H54 (cell line): ENCODE measurements around the gene GPR162.

Experiments
- DNase-seq: peaks from one replicate; pipeline ENCODE4 v3.0.0; 2011; ENCODE audit warnings: low spot score, mixed read lengths; ENCODE audit not compliant: insufficient read length
- FAIRE-seq: peaks from 3 replicates; lab custom pipeline; 2011; peaks lifted over from hg19 to GRCh38; lab: Jason Lieb, UNC
- POLR2A ChIP-seq: IDR thresholded peaks from 2 replicates; pipeline ENCODE4 v1.6.1; 2011; ENCODE audit warnings: low read depth, mild to moderate bottlenecking, low read length

The GPR162 gene

GRCh38 chr12:6795088-6795487 lies 26.5 kb upstream of the GPR162 start:
- no peak for DNase-seq
- TF ChIP-seq POLR2A, result no peak
- no peak for FAIRE-seq

GRCh38 chr12:6796576-6796975 lies 25.0 kb upstream of the GPR162 start:
- TF ChIP-seq POLR2A, result no peak
- DNase-seq (no peak), FAIRE-seq (no peak)

GRCh38 chr12:6799147-6799546 lies 22.5 kb upstream of the GPR162 start:
- TF ChIP-seq POLR2A, result no peak
- no peak for FAIRE-seq
- no peak for DNase-seq

- no peak for DNase-seq
- no peak for TF ChIP-seq POLR2A
- no peak for FAIRE-seq
Observed at GRCh38 chr12:6807170-6807569, 14.5 kb upstream of the GPR162 start.

GRCh38 chr12:6809056-6809455 lies 12.6 kb upstream of the GPR162 start:
- FAIRE-seq (no peak), DNase-seq (no peak)
- no peak for TF ChIP-seq POLR2A

GRCh38 chr12:6810758-6811157 lies 10.9 kb upstream of the GPR162 start:
- TF ChIP-seq POLR2A, result no peak
- FAIRE-seq (no peak), DNase-seq (no peak)

- DNase-seq, result no peak
- no peak for TF ChIP-seq POLR2A
- FAIRE-seq, result no peak
Observed at GRCh38 chr12:6813363-6813762, 8.3 kb upstream of the GPR162 start.

GRCh38 chr12:6816598-6816997 lies 5.0 kb upstream of the GPR162 start:
- FAIRE-seq (no peak), DNase-seq (no peak)
- TF ChIP-seq POLR2A, result no peak

- FAIRE-seq (no peak), DNase-seq (no peak)
- TF ChIP-seq POLR2A, result no peak
Observed at GRCh38 chr12:6817098-6817497, 4.5 kb upstream of the GPR162 start.

- TF ChIP-seq POLR2A, result no peak
- DNase-seq (no peak), FAIRE-seq (no peak)
Observed at GRCh38 chr12:6817662-6818157, 3.9 kb upstream of the GPR162 start.

GRCh38 chr12:6818222-6818621 lies 3.4 kb upstream of the GPR162 start:
- DNase-seq, result no peak
- FAIRE-seq, result no peak
- no peak for TF ChIP-seq POLR2A

GRCh38 chr12:6818645-6819044 lies 3.0 kb upstream of the GPR162 start:
- TF ChIP-seq POLR2A, result no peak
- FAIRE-seq, result no peak
- DNase-seq, result no peak

- no peak for DNase-seq
- TF ChIP-seq POLR2A, result no peak
- no peak for FAIRE-seq
Observed at GRCh38 chr12:6819106-6820030, 2.3 kb upstream of the GPR162 start.

GRCh38 chr12:6820166-6820565 lies 1.5 kb upstream of the GPR162 start:
- DNase-seq (no peak), FAIRE-seq (no peak)
- no peak for TF ChIP-seq POLR2A
